GM23248 (cell line): Measurements from ENCODE around the gene LIX1L.

Experiments
- EZH2 ChIP-seq: fragments of 200-600 bp; sonication (generic); IDR thresholded peaks from 2 replicates; pipeline ENCODE4 v1.6.1; 2018; ENCODE audit warnings: antibody characterized with exemption, mild to moderate bottlenecking; ENCODE audit not compliant: insufficient read depth, poor library complexity, severe bottlenecking
- EZH2phosphoT487 ChIP-seq: fragments of 200-600 bp; sonication (generic); IDR thresholded peaks from 2 replicates; pipeline ENCODE4 v1.6.1; 2018; ENCODE audit warnings: antibody characterized with exemption, moderate library complexity, mild to moderate bottlenecking, low read depth; ENCODE audit not compliant: insufficient read depth

- TF ChIP-seq EZH2 (no peak), EZH2phosphoT487 (no peak)
Observed at GRCh38 chr1:145987926-145988325, 30.1 kb upstream of the LIX1L start.
